ENCODE measurements around the gene JAM3.

DNA sequence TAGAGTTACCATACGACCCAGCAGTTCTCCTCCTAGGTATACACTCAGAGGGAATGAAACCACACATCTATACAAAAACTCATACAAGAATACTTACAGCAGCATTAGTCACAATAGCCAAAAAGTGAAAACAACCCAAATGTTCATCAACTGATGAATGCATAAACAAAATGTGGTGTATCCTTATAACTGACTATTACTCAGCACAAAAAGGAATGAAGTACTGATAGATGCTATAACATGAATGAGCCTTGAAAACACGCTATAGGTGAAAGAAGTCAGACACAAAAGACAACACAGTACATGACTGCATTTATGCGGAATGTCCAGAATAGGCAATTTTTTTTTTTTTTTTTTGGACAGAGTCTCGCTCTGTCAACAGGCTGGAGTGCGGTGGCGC is 131.8 kb downstream of the JAM3 start:
- TF ChIP-seq ZFP3 (CRISPR knock-in tag; IDR thresholded peaks at IDR 0.05), result no peak
- TF ChIP-seq GLIS3 (CRISPR knock-in tag; IDR thresholded peaks at IDR 0.05), result no peak
